Measurements from ENCODE around the gene UNC5C. TPM values are rescaled to one million over a fixed set of nuclear protein-coding genes. Genes with fewer than 3 reads are reported as not detected.

Gene UNC5C
- total and polyA plus RNA-seq, 2 experiments from 2014 or later, result 3.5 to 16.0 TPM

- Histone ChIP-seq H3K27me3 (no peaks in the 10 kb centered on the region), H3K27ac (no peak overlapping the region), H2AFZ (no peak overlapping the region), H3K9me2 (replicated peaks; ENCODE audit: insufficient read depth) (no peaks in the 10 kb centered on the region), H4K20me1 (ENCODE audit: insufficient read depth, poor library complexity, severe bottlenecking) (no peaks in the 10 kb centered on the region), H3K36me3 (replicated peaks; ENCODE audit: insufficient read depth, low read depth) (no peaks in the 10 kb centered on the region), H3K9me3 (ENCODE audit: low read depth) (no peaks in the 10 kb centered on the region), H3K79me2 (no peaks in the 10 kb centered on the region), H3K4me2 (no peak overlapping the region), H3K4me3 (no peak overlapping the region), H3K4me1 (ENCODE audit: insufficient read depth) (peaks cover 12% of the 10 kb centered on the region)
- TF ChIP-seq EZH2 (IDR thresholded peaks at IDR 0.05; ENCODE audit: borderline replicate concordance), result no peak
- TF ChIP-seq CTCF (IDR thresholded peaks at IDR 0.05; ENCODE audit: poor library complexity), result no peak
- no peak for TF ChIP-seq EZH2phosphoT487 (IDR thresholded peaks at IDR 0.05; ENCODE audit: low read depth, severe bottlenecking, unreplicated experiment)
- WGBS (ENCODE audit: low lambda C conversion rate, missing lambda C conversion rate), result 75% methylated on average over 2 of the region's 2 CpGs
- no peak for DNase-seq (ENCODE audit: low spot score)
These were observed 297.2 kb downstream of the UNC5C start for GRCh38 chr4:95251568-95251967.

GRCh38 chr4:95250544-95251137, 298.1 kb downstream of the UNC5C start:
- Histone ChIP-seq H3K27me3 (no peaks in the 10 kb centered on the region), H2AFZ (no peak overlapping the region), H3K4me2 (no peak overlapping the region), H3K36me3 (replicated peaks; ENCODE audit: insufficient read depth, low read depth) (no peaks in the 10 kb centered on the region), H3K27ac (no peak overlapping the region), H3K4me3 (no peak overlapping the region), H3K79me2 (no peaks in the 10 kb centered on the region), H3K4me1 (ENCODE audit: insufficient read depth) (peaks cover 12% of the 10 kb centered on the region), H4K20me1 (ENCODE audit: insufficient read depth, poor library complexity, severe bottlenecking) (no peaks in the 10 kb centered on the region), H3K9me3 (ENCODE audit: low read depth) (no peaks in the 10 kb centered on the region), H3K9me2 (replicated peaks; ENCODE audit: insufficient read depth) (no peaks in the 10 kb centered on the region)
- 65% methylated on average over 7 of the region's 7 CpGs for WGBS (ENCODE audit: low lambda C conversion rate, missing lambda C conversion rate)
- peak; percentile 31 for DNase-seq (ENCODE audit: low spot score)
- TF ChIP-seq CTCF (IDR thresholded peaks at IDR 0.05; ENCODE audit: poor library complexity) (no peak), EZH2 (IDR thresholded peaks at IDR 0.05; ENCODE audit: borderline replicate concordance) (no peak), EZH2phosphoT487 (IDR thresholded peaks at IDR 0.05; ENCODE audit: low read depth, severe bottlenecking, unreplicated experiment) (no peak)

GRCh38 chr4:95249426-95250021, 299.2 kb downstream of the UNC5C start:
- no peak for DNase-seq (ENCODE audit: low spot score)
- Histone ChIP-seq H3K27me3 (no peaks in the 10 kb centered on the region), H3K27ac (peak overlapping the region; percentile 14), H2AFZ (no peak overlapping the region), H3K4me1 (ENCODE audit: insufficient read depth) (peaks cover 12% of the 10 kb centered on the region), H3K79me2 (no peaks in the 10 kb centered on the region), H3K9me3 (ENCODE audit: low read depth) (no peaks in the 10 kb centered on the region), H3K4me2 (no peak overlapping the region), H3K9me2 (replicated peaks; ENCODE audit: insufficient read depth) (no peaks in the 10 kb centered on the region), H3K36me3 (replicated peaks; ENCODE audit: insufficient read depth, low read depth) (no peaks in the 10 kb centered on the region), H4K20me1 (ENCODE audit: insufficient read depth, poor library complexity, severe bottlenecking) (no peaks in the 10 kb centered on the region), H3K4me3 (no peak overlapping the region)
- TF ChIP-seq EZH2 (IDR thresholded peaks at IDR 0.05; ENCODE audit: borderline replicate concordance) (no peak), EZH2phosphoT487 (IDR thresholded peaks at IDR 0.05; ENCODE audit: low read depth, severe bottlenecking, unreplicated experiment) (no peak)
- 57% methylated on average over 3 of the region's 3 CpGs for WGBS (ENCODE audit: low lambda C conversion rate, missing lambda C conversion rate)

GRCh38 chr4:95248720-95249425, 299.9 kb downstream of the UNC5C start:
- no peaks in the 10 kb centered on the region for H4K20me1 ChIP-seq (ENCODE audit: insufficient read depth, poor library complexity, severe bottlenecking)
- TF ChIP-seq CTCF (IDR thresholded peaks at IDR 0.05; ENCODE audit: poor library complexity) (no peak), EZH2phosphoT487 (IDR thresholded peaks at IDR 0.05; ENCODE audit: low read depth, severe bottlenecking, unreplicated experiment) (no peak), EZH2 (IDR thresholded peaks at IDR 0.05; ENCODE audit: borderline replicate concordance) (no peak)
- peak; percentile 30 for DNase-seq (ENCODE audit: low spot score)
- no peak overlapping the region for H3K4me3 ChIP-seq
- H3K36me3 ChIP-seq (replicated peaks; ENCODE audit: insufficient read depth, low read depth), result no peaks in the 10 kb centered on the region
- no peaks in the 10 kb centered on the region for H3K9me3 ChIP-seq (ENCODE audit: low read depth)
- WGBS (ENCODE audit: low lambda C conversion rate, missing lambda C conversion rate), result 35% methylated on average over 1 of the region's 1 CpG
- no peaks in the 10 kb centered on the region for H3K9me2 ChIP-seq (replicated peaks; ENCODE audit: insufficient read depth)
- H3K4me1 ChIP-seq (ENCODE audit: insufficient read depth), result peaks cover 12% of the 10 kb centered on the region
- no peaks in the 10 kb centered on the region for H3K27me3 ChIP-seq
- no peak overlapping the region for H3K4me2 ChIP-seq
- no peaks in the 10 kb centered on the region for H3K79me2 ChIP-seq
- H2AFZ ChIP-seq, result no peak overlapping the region
- peak overlapping the region; percentile 14 for H3K27ac ChIP-seq

Data from hepatocyte (in vitro differentiated cells).